NCI-H748 (cell line): ENCODE measurements around the gene B3GALT6.
"Not testable (repeated sequence)": the region's sequence is repeated elsewhere in the genome, so short reads cannot be mapped to it uniquely, and the experiment has no call there.

ENCODE experiments used
- DNase-seq: peaks from one replicate; lab custom pipeline; 2025; ENCODE audit not compliant: unreplicated experiment; lab: John Stamatoyannopoulos, UW

Gene B3GALT6

GRCh38 chr1:1242461-1243265 lies 10.6 kb downstream of the B3GALT6 start:
- DNase-seq: no peak

GRCh38 chr1:1243266-1243660 lies 11.2 kb downstream of the B3GALT6 start:
- no peak for DNase-seq

- DNase-seq: no peak
Measured at GRCh38 chr1:1243807-1244191, 11.8 kb downstream of the B3GALT6 start.

GRCh38 chr1:1244192-1244811 lies 12.3 kb downstream of the B3GALT6 start:
- no peak for DNase-seq

GRCh38 chr1:1245178-1245816 lies 13.3 kb downstream of the B3GALT6 start:
- no peak for DNase-seq

GRCh38 chr1:1245817-1246576 lies 14.0 kb downstream of the B3GALT6 start:
- DNase-seq: no peak

- DNase-seq: no peak
Measured at GRCh38 chr1:1246577-1247340, 14.7 kb downstream of the B3GALT6 start, which contains the start of gene C1QTNF12. C1QTNF12 (minus strand) TSS chr1:1246722; CDS start chr1:1246690, 32 bp downstream.

- no peak for DNase-seq
Measured at GRCh38 chr1:1247341-1247913, 15.4 kb downstream of the B3GALT6 start.

GRCh38 chr1:1248009-1248913 lies 16.2 kb downstream of the B3GALT6 start:
- not testable (repeated sequence) for DNase-seq

- peak; percentile 15 for DNase-seq
Measured at GRCh38 chr1:1250786-1251284, 18.8 kb downstream of the B3GALT6 start.

GRCh38 chr1:1253314-1253713 lies 21.3 kb downstream of the B3GALT6 start:
- no peak for DNase-seq

- DNase-seq: no peak
Measured at GRCh38 chr1:1253972-1254666, 22.1 kb downstream of the B3GALT6 start.

GRCh38 chr1:1254667-1254998 lies 22.6 kb downstream of the B3GALT6 start:
- DNase-seq: no peak

- DNase-seq: no peak
Measured at GRCh38 chr1:1255078-1255477, 23.0 kb downstream of the B3GALT6 start.

GRCh38 chr1:1255611-1256010 lies 23.6 kb downstream of the B3GALT6 start:
- DNase-seq: no peak

- DNase-seq: no peak
Measured at GRCh38 chr1:1256956-1257871, 25.2 kb downstream of the B3GALT6 start.

GRCh38 chr1:1259119-1259488 lies 27.1 kb downstream of the B3GALT6 start:
- no peak for DNase-seq

GRCh38 chr1:1259540-1259939 lies 27.5 kb downstream of the B3GALT6 start:
- no peak for DNase-seq
